NCI-H187 treated with DMSO at 0.1 percent for 48 hours (cell line): ENCODE results near the gene MALRD1.

Experiments used
- DNase-seq: peaks from one replicate; lab custom pipeline; 2025; lab: John Stamatoyannopoulos, UW

MALRD1 gene

DNA sequence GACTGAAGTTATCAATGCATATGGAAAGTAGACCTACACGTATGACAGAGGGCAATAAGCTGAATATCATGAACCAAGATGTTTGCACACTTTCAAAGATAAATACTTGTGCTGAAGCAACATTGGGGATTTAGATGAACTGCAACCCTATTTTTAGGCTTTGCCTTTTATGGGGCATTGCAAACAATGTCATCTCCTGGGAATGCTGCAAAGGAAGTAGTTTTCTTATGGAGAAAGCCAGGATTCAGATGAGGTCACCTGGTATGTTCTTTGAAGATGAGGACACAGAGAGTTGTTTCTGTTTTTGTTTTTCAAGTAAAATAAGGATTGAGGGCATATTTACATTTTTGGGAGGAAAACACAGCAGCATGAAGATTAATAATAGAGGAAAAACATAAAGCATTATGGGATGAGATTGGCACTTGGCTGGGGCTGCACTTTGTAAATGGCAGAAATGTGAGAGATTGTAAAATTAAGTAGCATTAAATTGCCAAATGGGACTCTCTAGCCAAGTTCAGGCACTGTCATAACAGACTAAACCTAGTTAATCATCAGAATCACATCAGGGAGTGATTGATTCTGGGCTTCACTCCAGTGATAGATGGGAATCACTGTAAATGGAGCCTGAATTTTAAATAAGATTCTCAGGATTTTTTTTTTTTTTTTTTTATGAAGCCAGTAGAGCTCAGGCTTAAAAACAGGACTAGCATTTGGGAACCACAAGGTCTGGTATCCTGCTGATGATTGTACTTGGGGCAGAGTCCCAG lies 63.1 kb downstream of the MALRD1 start:
- DNase-seq: no peak

DNA sequence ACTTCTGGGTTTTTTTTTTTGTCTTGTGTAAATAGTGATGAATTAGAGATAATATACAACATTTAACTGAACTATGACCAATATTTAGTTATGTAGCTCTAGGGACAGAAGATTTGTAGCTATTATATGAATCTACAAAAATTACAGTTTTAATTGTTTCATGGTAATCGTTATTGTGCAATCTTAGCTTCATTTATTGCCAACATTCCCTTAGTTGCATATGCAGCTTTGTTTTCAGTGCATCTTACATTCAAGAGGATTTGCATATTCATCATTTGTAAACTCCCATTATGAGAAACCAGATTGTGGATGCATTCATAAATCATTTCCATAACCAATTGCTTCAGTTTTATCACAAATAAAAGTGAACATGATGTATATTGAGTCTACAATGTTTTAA lies 68.8 kb downstream of the MALRD1 start:
- DNase-seq: no peak

DNA sequence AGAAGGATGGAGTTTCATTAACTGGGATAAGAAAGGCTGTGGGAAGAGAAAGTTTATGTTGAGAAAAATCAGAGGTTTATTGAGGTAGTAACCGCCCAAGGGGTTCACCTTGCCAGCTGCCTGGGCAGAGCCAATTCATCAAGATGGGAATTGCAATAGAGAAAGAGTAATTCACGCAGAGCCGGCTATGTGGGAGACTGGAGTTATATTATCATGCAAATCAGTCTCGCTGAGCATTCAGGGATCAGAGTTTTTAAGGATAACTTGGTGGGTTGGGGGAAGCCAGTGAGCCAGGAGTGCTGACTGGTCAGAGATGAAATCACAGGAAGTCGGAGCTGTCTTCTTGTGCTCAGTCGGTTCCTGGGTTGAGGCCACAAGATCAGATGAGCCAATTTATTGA lies 70.6 kb downstream of the MALRD1 start:
- DNase-seq: no peak

DNA sequence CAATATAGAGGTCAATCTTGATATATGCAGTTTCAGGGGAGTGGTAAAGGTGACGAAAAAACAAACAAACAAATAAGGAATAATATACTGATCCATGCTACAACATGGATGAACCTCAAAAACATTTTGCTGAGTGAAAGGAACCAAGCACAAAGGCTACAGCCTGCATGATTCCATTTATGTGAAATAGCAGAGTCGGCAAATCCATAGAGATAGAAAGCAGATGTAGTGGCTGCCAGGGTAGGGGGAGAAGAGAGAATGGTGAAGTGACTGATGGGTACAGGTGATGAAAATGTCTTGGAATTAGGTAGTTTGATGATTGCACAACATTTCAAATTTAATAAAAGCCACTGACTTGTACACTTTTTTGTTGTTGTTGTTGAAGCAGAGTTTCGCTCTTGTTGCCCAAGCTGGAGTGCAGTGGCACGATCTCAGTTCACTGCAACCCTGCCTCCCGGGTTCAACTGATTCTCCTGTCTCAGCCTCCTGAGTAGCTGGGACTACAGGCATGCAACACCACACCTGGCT lies 71.8 kb downstream of the MALRD1 start:
- DNase-seq: no peak

DNA sequence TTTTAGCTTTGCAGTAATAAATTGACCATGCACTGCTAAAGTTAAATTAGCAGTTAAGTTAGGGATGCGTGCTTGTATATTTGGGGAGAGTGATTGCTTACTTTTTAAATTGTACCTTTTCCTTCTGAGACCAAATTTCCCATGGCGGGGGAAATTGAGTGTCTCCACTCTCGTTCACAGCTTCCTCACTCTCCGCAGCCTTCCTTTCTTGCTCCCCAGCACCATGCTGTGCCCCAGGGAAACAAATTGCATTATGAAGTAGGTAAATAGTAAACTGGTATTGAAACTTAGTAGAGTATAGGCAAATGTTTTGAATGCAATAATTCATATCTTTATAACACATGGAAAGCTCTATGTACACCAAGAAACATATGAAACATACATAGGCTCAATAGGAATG lies 85.4 kb downstream of the MALRD1 start:
- DNase-seq: no peak

DNA sequence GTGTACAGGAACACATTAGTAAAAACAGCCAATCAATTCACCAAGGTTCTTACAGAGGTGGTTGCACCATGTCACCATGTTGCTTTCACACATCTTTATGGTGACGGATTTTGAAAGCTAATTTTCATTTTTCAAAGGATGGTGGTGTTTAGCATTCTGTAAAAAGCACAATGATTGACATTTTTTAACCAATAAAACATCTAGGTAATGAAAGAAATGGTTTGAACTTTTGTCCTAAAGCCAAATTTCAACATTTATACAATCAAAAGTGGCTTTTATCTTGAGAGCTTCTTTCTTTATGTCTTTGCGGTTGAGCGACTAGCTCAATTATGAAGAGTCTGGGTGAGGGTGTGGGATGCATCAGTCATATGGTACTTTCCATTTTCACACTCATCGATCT lies 94.4 kb downstream of the MALRD1 start:
- DNase-seq: no peak

DNA sequence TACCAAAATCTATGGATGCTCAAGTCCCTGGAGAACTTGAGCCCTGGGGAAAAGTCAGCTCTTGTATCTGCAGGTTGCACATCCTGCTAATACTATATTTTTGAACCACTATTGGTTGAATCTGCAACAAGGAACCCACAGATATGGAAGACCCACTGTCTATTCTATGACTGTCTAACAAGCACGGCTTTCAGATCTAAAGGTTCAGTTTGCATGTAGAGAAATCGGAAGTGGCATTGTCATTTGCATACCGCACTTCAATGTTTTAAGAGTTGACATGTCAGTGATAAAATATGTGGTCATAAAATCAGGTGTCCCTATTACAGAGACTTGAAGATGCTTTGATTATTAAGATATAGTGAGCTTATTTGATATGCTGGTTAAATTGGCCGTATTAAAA lies 95.6 kb downstream of the MALRD1 start:
- DNase-seq: no peak

DNA sequence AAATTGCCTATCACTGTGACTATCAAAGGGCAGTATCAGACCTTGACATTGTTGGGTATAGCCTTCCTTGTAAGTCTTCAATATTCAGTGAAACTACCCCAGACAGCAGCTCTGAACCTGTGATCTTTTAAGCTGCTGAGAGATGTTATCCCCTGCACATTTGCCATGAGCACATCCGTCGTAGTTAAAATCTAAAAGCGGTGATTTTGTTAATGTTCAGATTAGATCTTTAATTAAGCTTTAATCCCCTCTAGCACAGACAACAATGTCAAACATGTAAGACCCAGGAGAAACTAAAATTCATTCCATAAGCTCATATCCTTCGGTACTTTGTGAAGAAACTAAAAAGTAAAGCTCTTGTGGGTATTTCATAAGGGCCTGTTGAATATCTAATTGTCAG lies 105.8 kb downstream of the MALRD1 start:
- DNase-seq: no peak

DNA sequence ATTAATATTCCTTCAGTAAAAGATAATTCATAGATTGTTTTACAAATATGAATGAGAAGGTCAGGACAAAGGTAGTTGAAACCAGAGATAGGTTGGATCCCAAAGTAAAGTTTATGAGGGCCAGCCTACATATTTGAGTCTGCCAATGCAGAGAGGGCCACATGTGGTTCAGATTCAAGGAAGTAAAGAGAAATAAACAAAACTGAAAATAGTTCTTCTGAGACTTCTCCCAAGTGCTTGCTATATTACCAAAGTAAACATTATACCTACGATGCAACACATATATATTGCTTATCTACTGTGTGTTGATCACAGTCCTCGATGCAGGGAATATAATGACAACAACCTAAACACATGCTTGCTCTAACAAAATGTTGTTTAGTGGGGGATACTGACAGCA lies 109.8 kb downstream of the MALRD1 start:
- no peak for DNase-seq

DNA sequence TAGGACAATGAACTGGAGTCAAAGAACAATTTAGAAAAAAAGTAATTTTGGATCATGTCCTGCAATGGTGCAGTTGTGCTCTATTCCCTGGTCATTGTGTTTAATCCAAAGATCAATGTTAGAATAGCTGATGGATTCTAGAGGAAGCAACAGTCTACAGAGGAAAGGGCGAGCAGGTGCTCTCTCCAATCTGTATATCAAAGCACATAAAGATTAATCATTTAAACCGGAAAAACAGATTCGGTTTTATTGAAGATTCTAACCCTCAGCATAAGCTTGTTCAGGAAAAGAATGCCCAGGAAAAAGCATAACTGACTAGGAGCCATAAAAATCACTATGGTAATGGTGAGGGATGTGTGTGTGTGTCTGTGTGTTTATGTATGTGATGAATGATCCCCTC lies 110.3 kb downstream of the MALRD1 start:
- DNase-seq: no peak

DNA sequence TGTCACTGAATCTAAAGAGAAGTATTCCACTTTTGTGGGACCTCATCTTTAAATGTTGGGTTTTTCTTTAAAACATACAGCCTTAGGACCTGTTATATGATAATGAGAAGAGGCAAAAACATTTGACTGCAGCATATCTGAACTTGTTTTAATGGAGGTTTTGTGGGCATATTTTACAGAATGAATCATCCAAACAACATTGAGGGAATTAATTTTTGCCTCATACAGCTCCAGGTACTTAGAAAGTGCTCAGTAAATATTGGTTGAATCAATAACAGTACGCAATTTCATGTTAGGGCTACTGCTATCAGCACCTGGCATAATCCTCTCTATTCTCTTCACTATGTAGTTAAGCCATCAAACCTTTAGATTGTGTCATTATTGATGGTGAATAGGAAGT lies 115.9 kb downstream of the MALRD1 start:
- DNase-seq: no peak

DNA sequence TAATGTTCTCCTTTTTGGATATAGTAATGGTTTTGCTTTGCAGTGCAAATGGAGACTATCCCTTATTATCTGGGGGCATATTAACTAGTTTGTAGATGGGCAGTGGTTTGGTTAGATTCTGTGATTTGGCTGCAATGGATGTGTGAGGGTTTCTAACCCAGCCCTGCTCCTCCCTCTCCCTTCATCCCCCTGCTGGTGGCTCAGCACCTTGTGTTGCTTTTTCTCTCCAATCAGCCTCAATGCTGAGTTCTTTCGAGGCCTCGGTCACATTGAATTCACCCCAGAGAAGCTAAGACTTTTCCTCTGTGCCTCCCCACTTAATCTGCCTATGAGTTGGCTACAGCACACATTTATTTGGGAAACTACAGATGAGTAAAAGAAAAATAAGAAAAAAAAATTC lies 120.0 kb downstream of the MALRD1 start:
- no peak for DNase-seq

DNA sequence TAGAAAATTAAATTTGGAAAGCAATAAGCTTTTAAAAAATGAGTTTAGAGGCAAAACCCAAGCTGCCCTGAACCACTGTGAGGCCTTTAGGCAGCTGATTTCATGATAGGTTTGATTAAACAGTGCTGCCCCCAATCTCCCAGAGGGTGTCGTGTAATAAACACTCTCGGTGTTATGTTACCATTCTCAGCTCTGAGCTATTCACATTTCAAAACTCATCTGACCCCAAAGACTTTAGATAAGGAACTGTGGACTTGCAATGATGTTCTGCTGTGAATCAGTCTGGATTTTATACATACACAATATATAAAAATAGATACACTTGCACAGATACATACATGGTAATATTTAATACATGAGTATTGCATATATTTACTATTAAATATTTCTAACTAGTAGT lies 120.4 kb downstream of the MALRD1 start:
- no peak for DNase-seq

DNA sequence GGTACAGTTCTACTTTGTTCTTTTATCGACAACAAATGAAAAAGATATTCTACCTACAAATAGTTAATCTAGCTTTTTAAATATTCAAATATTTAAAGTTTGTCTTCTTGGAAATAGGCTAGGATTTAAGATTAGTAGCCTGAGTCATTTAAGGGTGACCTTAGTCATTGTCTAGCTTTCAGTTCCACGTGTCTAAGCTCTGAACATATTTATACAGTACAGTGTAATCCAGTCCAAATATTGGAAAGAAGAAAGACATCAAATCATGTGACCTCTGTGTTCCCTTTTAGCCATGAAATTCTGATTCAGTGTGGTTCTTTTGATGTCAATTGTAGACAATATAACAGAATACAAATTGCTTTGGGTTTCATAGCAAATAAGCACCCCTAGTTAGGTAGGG lies 121.1 kb downstream of the MALRD1 start:
- no peak for DNase-seq

DNA sequence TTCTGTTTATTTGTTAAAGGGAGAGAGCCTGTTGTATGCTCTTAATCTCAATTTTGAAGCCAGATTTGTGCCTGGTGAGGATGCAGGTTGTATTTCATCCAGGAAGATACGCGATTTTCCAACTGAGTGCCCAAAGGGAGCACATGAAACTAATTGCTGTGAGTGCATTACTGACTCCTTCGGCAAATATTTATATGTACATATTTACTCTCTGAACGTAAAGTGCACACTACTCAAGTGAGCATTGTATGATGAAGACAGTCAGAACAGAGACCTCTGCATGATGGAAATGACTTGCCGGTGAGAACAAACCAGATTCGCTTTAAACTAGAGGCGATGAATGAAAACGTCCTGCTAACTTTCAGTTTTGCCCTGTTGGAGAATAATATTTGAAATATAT lies 130.1 kb downstream of the MALRD1 start:
- DNase-seq: no peak

DNA sequence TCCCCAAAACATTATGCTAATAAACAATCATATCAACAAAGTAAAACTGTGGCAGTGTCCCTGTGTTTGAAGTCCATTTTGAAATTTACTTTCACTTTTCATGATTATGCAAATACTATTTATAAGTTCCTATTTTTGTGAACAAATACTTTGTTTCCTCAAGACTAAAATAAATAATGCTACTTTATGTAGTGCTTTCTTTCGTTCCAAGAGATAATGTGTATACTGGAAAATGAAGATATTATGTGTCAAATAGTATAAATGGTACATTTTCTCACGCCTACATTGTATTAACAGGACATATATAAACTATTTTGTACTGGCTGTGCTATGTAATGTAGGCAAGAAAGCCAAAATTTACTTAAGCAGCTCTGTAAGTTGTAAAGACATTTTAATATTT lies 136.3 kb downstream of the MALRD1 start:
- DNase-seq: no peak

DNA sequence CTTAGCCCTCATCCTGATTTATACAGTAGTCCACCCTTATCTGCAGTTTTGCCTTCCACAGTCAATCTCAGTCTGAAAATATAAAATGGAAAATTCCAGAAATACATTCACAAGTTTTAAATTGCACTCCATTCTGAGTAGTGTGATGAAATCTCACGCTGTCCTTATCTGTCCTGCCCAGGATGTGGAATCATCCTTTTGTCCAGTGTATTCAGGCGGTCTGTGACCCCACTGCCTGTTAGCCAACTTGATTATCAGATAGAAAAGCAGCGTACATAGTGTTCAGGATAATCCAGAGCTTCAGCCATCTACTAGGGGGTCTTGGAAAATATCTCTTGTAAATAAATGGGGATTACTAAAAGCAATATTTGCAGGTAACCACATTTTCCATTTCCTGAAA lies 146.3 kb downstream of the MALRD1 start:
- no peak for DNase-seq

DNA sequence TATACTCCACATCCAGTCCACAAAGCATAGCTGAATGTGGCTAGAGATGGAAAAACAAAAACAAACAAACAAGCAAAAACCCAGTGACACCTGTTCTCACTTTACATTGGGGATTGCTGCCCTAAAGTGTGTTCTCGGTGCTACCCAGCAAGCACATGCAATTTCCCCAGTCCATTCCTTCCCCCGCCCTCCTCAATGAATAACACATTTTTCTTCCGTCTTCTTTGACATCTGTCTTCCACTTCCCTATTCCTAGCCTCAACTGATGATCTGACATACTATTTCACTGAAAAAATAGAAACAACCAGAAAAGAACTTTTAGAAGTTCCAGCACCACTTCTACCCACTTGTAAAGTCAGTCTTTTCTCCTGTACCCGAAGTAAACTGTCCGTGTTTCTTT lies 147.1 kb downstream of the MALRD1 start:
- DNase-seq: no peak

DNA sequence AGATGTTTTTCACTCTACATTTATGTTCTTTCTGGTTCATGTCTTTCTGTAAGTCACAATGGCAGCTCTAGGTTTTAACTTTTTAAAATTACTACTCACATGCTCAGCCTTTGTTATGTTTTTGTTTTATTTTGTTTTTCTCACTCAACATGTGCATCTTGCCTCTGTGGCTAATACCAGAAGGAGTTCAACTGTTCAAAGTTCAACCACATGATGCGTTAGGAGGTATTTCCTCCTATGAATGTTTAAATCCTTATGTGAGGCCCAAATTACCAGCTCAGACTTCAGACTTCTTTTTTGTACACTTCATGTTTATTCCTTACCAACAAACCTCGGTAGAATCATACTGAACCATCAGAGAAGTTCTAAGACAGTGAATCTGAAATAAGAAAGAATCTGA lies 151.6 kb downstream of the MALRD1 start:
- DNase-seq: no peak

DNA sequence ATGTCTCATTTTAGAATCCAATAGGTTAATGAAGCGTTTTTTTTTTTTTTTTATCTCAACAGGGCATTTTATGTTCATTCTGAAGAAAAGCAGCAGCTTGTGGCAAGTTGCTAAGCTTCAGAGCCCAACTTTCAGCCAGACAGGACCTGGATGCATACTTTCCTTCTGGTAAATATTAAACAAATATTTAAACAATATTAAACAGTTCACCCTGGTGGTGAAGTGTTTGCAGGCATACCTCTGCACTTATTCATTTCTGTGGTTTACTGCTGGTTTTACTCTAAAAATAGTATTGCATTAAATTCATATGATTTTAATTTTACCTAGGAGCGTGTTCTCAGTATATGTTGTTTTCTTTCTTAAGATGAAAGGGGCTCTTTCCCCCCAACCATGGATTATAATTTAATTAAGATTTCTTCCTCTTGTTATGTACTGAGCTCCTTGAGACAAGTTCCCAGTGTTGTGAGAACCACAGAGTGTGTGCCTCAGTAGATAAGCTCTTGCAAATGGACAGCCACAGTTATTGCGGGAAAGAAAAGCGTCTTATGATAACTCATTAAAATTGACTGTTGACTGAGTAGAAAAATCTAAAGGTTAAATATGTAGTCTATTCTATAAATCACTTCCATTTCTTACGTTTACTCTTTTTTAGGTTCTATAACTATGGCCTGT lies 155.8 kb downstream of the MALRD1 start:
- no peak for DNase-seq

DNA sequence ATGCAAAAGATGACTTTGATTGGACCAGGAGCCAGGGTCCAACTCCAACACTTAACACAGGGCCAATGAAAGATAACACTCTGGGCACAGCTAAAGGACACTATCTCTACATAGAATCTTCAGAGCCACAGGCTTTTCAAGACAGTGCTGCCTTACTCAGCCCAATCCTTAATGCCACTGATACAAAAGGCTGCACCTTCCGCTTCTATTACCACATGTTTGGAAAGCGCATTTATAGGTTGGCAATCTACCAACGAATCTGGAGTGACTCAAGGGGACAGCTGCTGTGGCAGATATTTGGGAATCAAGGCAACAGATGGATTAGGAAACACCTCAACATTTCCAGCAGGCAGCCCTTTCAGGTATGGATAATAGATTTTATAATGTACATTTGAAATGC lies 160.7 kb downstream of the MALRD1 start:
- no peak for DNase-seq

DNA sequence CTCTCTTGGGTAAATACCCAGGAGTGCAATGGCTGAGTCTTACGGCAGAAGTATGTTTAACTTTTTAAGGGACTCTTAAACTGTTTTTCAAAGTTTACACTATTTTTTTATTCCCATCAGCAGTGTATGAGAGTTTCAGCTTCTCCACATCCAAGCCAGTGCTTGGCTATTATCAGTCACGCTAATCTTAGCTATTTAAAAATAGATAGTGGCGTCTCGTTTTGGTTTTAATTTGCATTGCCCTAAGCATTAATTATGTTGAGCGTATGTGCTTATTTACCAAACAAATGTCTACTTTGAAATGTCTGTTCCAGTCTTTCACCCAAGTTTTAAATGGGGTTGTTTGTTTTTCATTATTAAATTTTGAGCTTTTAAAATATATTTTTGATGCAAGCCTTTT lies 164.0 kb downstream of the MALRD1 start:
- no peak for DNase-seq

DNA sequence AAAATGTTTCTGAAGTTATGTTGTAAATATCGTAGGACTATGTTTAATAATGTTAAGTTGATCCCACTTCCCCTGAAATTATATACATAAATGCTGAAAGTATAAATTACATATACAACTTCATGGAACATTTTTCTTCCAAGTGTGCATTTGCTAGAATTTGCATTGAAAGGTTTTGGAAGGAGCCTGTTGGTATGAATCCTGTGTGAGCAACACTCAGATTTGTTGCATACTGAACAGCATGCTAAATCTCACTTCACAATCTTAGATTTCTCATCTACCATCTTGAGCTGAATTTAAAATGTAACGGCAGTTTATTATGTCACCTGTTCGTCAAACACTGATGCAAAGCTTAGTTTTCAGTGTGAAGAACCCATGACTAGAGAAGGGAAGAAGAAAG lies 172.6 kb downstream of the MALRD1 start:
- DNase-seq: no peak

DNA sequence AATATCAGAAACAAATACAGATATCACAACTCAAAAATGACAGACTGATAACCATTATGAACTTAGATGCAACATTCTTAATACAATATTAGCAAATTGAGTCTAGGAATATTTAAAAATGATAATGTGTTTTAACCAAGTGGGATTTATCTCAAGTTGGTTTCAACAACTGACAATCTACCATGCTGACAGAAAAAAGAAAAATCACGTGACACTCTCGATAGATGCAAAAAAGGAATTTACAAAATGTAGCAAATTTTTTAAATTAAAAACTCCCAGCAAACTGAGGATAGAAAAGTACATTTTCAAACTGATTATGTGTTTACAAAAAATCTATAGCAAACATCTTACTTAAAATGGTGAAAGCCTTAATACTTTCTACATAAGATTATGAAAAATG lies 177.4 kb downstream of the MALRD1 start:
- no peak for DNase-seq
